Activated CD4-positive, CD25-positive, alpha-beta regulatory T cell (primary cell): Measurements from ENCODE around the gene TANGO6.
"Not testable (repeated sequence)": the region's sequence is repeated elsewhere in the genome, so short reads cannot be mapped to it uniquely, and the experiment has no call there.

Experiments used
- DNase-seq, 4 experiments: peaks; one replicate each; lab custom pipeline; 2025; lab: John Stamatoyannopoulos, UW

TANGO6 gene

DNA sequence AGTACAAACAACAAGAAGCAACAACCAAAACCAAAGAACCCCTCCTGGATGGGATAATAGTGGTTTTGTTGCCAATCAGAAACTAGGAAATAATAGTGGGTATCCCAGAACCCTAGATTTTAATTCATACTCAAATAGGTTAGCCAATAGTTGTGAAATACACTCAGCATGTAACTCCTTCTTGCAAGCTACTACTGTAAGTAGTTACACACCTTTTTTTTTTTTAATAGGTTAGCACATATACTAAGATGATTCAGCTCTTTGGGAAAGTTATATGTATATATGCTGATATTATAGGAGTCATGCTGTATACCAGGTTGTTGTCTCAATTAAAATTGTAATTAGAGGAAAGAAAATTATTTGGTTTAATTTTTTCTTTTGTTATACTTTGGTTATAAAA lies 169.6 kb downstream of the TANGO6 start:
- DNase-seq: no peak

DNA sequence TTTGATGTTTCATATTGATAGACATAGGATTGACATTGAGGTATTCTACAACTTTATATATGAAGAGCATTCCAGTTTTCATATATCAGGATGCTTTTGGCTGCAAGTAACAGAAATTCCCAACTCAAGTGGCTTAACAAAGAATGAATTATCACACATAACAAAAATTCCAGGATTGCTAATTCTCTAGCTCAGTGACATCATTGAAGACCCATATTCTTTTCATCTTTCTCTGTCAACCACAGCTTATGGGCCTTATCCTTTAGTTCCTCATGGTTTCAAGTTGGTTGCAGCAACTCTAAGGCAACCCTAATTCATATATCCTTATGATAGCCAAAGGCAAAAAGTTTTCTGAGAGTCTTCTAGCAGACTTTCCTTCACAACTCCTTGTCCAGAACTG lies 170.7 kb downstream of the TANGO6 start:
- no peak for DNase-seq

DNA sequence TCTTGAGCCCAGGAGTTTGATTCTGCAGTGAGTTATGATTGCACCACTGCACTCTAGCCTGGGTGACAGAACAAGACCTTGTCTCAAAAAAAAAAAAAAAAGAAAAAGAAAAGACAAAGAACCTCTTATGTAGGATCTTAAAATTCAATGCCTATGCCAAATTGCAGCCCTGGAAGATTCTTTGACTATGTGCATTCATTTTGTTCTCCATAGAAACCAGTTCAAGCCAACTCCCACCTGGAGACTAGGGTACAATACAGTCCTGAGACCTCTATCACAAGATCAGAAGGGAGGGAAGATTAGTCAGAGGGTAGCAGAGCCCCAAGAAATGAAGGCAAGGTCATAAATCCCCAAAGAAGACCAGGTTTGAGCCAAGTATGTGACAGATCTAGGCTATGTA lies 171.5 kb downstream of the TANGO6 start:
- no peak for DNase-seq

DNA sequence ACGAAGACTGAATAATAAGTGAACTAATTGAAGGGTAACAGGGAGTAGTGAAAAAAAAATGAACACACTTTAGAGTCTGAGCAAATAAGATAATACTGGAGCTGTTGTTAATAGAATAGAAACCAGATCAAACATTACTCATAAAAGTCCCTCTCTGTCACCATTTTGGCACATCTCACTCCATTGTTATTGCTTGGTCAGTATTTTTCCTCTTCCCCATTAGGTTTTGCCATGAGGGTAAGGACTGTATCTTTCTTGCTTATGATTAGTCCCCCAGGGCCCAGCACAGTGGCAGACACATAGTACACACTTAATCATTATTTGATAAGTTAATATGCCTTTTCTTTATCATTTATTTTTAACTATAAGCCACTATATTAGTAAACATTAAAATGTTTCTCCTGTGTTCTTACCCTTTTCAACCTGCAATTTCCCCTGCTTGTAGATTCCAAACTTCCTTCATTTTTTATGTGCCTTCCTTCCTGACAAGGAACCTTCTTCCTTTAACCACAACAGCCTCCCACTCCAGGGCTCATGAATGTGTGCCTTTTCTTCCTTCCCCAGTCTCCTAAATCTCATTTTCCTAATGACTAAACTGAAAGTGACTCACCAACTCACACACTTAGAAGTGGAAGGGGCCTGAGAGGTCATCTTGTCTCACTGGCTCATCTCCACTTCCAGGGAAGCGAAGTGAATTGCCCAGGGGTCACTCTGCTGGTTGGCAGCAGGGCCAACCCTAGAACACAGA lies 173.9 kb downstream of the TANGO6 start:
- DNase-seq: no peak

DNA sequence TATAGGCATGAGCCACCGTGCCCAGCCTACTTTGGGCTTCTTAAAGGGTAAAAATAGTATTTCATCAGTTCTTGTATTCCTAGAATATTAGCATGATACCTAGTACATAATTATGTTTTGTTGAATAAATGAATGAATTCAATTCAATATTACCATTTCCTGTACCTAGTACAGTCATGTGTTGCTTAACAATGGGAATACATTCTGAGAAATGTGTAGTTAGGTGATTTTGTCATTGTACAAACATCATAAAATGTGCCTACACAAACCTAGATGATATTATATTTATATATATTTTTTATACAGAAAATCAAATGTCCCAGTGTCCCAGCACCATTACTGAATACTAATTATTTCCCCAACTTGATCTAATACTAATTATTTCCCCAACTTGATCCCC lies 176.5 kb downstream of the TANGO6 start:
- DNase-seq: no peak

DNA sequence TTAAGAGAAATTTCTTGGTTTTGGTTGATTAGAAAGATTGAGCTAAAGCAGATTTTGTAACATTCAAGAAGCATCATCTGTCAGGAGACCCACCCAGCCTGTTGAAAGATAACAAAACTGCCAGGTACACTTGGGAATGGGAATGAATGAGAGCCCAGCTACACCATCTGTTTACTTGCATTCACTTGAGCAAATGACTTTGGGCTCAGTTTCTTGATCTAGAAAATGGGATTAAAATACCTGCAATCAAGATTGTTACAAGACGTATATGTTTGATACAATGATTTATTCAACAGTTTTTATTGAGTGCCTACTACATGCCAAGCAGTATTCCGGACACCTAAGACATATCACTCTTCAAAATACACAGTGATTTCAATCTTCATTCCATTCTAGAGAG lies 185.8 kb downstream of the TANGO6 start:
- DNase-seq: no peak

DNA sequence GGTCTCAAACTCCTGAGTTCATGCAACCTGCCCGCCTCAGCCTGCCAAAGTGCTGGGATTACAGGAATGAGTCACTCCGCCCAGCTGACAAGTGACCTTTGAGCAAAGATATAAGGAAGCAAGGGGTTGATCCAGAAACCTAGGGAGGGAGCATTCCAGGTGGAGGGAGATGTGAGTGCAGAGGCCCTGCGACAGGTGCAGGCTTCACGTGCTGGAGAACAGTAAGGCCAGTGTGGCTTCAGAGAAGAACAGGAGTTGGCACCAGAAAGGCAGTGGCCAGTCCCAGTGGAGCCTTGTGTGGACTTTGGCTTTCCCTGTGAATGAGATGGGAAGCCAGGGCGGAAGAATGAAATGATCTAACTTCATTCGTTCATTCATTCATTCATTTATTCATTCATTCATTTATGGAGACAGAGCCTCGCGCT lies 188.6 kb downstream of the TANGO6 start:
- DNase-seq: no peak

DNA sequence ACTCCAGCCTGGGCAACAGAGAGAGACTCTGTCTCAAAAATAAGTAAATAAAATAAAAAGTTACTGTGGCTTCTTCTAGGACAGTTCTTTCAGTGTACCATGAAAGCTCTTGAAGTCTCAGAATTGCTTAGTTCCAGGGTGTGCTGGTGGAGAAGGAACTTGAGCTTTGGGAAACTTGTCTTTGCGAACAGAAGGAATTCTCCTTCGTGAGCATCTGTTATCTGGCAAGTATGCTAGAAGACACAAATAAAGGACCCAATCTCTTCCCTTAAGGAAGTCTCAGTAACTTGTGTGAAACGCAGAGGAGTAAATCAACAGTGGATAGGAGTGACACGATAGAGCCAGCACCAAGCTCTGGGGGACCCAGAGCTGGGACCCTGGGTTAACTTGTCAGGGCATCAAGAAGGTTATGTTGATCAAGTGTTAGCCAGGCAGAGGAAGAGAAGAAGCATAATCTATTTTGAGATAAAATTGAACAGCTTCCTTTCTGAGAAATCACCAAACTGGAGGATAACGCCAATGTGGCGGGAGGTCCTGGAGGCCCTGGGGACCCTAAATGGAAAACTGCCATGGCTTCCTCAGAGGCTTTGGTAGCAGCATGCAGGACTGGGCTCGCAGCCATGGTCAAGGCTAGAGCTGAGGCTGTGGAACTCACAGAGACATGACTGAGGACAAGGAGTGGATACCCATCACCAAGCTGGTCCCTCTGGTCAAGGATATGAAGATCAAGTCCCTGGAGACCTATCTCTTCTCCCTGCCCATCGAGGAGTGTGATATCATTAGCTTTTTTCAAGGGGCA lies 190.0 kb downstream of the TANGO6 start:
- DNase-seq: no peak

DNA sequence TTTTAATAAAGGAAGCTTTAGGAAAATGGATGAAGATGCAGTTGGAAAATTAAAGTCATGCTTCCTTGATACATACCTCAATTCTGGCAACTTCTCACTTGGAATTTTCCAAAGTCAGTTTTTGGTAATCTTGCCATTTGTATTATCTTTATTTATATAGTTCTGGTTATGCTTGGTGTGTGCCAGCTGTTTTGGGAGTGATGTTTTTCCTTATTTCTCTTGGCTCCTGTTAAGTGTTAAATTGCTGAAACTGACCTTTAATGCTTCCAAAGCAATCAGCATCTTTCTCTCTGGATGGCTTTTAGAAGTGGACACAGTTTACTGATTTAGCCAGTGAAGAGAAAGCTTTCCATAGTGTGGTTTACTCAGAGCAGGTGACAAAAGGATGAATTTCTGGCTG lies 192.0 kb downstream of the TANGO6 start:
- DNase-seq: no peak

DNA sequence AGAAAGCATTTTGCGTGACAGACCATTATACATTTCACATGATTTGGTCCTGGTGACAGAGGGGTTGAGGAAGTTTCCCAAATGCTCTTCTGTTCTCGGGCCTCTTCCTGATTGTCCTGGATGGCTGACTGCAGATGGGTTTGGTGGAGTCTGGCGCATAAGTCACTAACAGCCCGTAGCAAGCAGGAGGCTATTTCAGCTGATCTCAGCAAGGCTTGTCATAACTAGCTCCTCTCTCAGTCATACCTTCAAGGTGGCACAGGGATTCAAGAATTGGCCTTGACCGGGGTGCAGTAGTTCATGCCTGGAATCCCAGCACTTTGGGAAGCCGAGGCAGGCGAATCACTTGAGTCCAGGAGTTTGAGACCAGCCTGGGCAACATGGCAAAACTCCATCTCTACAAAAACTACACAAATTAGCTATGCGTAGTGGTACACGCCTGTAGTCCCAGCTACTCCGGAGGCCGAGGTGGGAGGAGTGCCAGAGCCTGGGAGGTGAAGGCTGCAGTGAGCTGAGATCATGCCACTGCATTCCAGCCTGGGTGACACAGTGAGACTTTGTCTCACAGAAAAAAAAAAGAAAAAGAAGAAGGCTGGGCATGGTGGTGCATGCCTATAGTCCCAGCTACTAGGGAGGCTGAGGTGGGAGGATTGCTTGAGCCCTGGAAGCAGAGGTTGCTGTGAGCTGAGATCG lies 193.2 kb downstream of the TANGO6 start:
- no peak for DNase-seq

DNA sequence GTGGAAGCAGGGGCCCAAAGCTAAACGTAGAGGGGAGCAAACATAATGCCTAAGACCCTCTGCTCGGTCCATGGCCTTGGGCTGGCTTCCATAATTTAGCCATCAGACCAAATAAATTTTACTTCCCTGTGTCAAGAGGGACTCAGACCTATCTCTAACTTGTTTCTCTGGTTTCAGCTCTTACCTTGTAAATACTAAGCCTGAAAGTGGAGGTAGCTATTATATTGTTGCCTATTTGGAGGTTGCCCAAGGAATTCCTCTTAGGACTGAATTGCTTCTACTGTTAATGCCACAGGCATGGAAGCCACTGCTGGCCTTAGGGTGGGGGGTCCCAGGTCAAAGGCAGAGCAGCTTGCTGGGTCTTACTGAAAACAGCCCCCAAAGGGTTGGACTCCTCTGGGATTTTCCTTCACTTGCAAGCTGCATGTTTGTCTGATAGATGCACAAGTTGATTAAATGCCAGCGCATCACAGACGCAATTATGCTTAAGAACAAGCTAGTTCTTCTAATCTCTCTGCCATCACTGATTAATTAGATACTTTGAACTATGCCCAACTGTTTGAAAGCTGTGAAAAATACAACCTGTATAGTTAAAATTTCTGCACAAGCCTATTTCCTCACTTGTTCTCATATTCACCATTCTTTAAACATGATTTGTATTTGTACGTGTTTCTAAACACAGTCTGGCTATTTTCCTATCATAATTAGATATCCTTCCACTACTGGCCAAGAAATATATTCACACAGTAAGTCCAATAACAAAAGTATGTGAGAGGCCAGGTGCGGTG lies 194.2 kb downstream of the TANGO6 start:
- no peak for DNase-seq

DNA sequence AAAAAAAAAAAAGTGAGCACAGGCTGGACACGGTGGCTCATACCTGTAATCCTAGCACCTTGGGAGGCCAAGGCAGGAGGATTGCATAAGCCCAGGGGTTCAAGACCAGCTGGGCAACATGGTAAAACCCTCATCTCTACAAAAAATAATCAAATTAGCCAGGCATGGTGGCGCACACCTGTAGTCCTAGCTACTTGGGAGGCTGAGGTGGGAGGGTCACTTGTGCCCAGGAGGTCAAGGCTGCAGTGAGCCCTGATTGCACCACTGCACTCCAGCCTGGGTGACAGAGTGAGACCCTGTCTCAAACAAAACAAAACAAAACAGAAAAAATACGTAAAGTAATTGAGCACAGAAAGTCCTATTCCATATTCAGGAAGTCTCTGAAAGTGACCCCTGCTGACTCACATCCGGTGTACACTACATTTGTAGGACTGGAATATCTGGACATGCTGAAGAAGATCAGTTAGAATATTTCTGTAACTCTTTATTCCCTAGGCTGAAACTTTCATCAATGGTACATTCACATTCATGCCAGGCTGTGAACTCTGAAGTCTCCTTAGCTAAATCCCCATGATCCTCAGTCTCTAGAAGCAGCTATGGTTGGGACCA lies 196.1 kb downstream of the TANGO6 start:
- DNase-seq: no peak

DNA sequence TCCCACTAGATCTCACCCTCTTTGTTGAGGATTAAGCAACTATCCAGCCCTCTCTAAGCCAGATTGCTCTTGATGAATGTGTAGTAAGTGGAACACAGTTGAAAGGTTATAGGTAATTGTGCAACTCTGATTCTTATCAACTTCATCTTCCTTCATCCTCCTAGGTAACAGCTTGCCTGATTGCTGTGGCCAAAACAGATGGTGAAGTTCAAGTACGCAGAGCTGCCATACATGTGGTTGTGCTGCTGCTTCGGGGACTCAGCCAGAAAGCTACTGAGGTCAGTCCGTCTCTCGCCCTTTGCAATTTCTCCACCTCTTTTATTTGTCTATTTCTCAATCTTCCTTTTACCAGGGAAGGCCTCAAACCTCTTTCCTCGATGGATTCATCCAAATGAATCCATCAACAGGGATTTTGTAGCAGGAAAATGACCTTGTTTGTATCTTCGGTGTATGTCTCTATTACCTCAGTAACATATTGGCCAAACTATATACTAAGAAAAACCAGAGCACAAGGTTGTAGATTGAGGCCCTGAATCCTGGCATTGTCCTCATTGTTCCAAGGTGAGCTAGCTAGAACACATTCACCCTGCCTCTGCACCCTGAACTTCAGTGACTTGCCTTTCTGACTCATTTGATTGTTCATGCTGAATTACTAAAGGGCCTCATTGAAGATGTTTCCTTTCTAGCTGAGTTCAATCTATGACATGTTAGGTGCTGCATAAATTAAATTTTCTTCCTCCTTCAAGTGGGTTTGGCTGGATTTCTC lies 197.0 kb downstream of the TANGO6 start:
- no peak for DNase-seq

DNA sequence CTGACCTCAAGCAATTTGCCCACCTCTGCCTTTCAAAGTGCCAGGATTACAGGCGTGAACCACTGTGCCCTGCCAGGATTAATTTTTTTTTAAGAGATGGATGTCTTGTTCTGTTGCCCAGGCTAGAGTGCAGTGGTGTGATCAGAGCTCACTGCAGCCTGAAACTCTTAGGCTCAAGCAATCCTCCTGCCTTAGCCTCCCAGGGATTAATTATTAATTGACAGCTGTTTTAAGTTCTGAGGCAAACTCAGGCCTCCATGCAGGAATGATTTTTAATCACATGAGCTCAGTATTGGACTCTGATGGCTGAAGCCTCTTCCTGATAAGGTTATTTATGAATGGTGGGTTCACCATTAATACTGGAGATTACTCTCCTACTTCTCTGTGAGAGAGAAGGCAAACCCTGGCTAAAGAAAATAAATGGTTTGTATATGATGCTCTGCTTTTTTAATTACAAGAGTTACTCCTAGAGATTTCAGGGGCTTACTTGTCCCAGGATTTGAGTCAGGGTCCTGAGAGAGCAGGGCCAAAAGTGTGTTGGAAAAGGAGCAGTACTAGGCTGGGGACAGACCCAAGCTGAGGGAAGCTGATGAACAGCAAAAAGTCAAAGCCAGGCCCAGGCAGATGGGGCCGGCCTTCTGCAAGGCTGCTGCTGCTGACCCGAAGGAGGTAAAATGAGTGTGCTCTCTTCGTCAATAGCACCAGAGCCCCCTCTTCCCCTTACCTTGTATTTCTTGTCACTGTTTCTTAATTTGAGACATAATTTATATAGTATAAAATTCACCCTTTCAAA lies 205.2 kb downstream of the TANGO6 start:
- no peak for DNase-seq

DNA sequence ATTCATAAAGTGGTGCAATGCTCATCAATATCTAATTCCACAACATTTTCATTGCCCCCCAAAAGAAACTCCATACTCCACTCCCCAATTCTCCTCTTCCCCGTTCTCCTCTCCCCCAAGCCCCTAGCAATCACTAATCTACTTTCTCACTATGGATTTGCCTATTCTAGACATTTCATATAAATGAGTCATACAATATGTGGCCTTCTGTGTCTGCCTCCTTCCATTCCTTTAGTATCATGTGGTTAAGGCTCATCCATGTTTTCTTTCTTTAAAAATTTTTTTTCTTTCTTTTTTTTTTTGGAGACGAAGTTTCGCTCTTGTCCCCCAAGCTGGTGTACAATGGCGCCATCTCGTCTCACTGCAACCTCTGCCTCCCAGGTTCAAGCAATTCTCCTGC lies 205.8 kb downstream of the TANGO6 start:
- no peak for DNase-seq

DNA sequence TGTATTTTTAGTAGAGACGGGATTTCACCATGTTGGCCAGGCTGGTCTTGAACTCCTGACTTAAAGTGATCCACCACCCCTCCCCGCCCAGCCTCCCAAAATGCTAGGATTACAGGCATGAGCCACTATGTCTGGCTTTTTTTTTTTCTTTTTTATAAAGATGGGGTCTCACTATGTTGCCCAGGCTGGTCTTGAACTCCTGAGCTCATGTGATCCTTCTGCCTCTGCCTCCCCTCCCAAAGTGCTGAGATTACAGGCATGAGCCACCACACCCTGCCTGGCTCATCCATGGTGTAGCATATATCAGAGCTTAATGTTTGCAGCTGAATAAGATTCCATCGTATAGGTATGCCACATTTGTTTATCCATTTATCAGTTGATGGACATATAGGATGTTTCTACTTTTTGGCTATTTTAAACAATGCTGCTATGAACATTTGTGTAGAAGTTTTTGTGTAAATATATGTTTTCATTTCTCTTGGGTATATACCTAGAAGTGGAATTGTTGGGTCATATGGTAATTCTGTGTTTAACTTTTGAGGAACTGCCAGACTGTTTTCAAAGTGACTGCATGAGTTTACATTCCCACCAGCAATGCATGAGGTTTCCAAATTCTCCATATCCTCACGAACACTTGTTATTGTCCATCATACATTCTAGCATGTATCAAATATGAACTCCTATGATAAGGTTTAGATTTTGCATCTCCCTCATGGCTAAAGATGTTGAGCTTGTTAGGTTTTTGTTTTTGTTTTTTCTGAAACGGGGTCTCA lies 206.5 kb downstream of the TANGO6 start:
- no peak for DNase-seq

DNA sequence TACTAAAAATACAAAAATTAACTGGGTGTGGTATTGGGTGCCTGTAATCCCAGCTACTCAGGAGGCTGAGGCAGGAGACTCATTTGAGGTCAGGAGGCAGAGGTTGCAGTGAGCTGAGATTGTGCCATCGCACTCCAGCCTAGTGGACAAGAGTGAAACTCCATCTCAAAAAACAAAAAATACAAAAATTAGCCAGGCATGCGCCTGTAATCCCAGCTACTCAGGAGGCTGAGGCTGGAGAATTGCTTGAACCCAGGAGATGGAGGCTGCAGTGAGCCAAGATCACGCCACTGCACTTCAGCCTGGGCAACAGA lies 208.1 kb downstream of the TANGO6 start:
- DNase-seq: not testable (repeated sequence)

DNA sequence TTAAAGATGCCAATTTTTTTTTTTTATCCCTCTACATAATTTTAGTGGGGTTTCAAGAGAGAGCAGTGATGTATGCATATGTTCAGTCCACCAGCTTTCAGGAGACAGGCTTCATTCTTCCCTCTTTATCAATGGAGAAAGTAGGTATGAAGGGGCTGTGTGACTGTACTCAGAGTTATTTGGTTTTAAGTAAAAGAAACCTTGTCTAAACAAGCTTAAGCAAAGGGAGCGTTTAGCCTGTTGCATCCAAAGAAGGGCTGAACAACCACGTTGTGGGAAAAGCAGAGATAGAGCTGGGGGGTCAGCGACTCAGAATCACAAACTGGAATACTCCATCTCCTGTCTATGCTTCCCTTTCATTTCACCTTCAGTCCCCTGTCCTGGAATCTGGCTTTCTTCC lies 211.7 kb downstream of the TANGO6 start:
- no peak for DNase-seq

DNA sequence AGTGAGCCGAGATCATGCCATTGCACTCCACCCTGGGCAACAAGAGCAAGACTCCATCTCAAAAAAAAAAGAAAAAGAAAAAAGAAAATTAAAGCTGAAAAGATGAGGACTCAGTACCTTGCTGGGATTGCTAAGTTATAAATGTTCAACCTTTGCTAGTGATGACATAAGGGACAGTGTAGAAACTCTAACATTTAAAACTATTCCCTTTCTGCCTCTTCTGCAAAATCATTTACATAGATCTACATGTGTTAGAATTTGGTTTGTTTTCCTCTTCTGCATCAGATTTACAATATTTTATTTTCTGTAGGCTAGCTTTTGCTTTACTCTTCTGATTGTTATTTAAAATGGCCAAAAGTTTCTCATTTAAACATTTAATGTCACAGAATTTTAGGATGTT lies 212.6 kb downstream of the TANGO6 start:
- no peak for DNase-seq

DNA sequence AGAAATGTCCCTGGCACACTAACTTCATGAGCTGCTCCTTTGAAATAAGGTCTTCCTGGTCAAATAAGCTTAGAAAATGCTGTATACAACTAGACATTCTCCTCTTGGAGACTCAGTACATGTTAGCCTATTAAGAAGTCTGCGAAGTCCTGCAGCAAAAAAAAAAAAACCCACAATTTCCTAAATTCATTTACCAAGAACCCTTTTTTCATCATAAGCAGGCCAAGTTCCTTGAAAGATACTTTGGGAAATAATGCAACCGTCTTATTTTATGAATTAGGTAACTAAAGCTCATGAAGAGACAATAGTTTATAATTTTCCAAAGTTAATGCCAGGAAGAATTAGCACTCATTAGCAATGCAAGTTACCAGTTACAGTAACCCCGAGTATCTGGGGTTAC lies 213.1 kb downstream of the TANGO6 start:
- no peak for DNase-seq
